Kidney epithelial cell (primary cell): ENCODE data around the gene WASF2. TPM values are rescaled to one million over a fixed set of nuclear protein-coding genes. Genes with fewer than 3 reads are reported as not detected.
A peak's percentile ranks its signal among the peaks of the same experiment; 100 is the strongest.

Experiments used
- DNase-seq: peaks from one replicate; pipeline ENCODE4 v3.0.0-alpha.2; 2010; ENCODE audit warnings: low read depth
- H3K27me3 ChIP-seq: 2 replicates; pipeline ENCODE4 v1.6.0; 2011; ENCODE audit warnings: low read length; ENCODE audit not compliant: control insufficient read depth, insufficient read depth
- H3K36me3 ChIP-seq: 2 replicates; pipeline ENCODE4 v1.5.1; 2011; ENCODE audit warnings: low read length; ENCODE audit not compliant: control insufficient read depth, insufficient read depth
- H3K4me3 ChIP-seq: 2 replicates; pipeline ENCODE4 v1.5.1; 2011; ENCODE audit warnings: low read depth, mild to moderate bottlenecking, control low read depth, low read length
- CTCF ChIP-seq: IDR thresholded peaks from 2 replicates; pipeline ENCODE4 v1.5.1; 2011; ENCODE audit warnings: mild to moderate bottlenecking, moderate library complexity, low read length, control low read depth, inconsistent platforms; ENCODE audit not compliant: insufficient read depth, poor library complexity, severe bottlenecking
- total RNA-seq: library from RNA; depleted of rRNA; stranded (reverse); fragments of >200 nt; gene quantifications from 2 replicates; pipeline ENCODE4 v1.2.3, GENCODE V29; 2015

The WASF2 gene
- total RNA-seq, 1 donor from 2014 or later = 52.4 TPM

- H3K27me3 ChIP-seq = peaks cover 2% of the 10 kb centered on the region
- peak; percentile 98 for TF ChIP-seq CTCF
- H3K36me3 ChIP-seq = peaks cover 2% of the 10 kb centered on the region
- H3K4me3 ChIP-seq = no peak overlapping the region
- no peak for DNase-seq
Observed at GRCh38 chr1:27357281-27358037, 132.5 kb downstream of the WASF2 start.

- no peak for DNase-seq
- TF ChIP-seq CTCF = no peak
- Histone ChIP-seq H3K27me3 (peaks cover 2% of the 10 kb centered on the region), H3K4me3 (no peak overlapping the region), H3K36me3 (peaks cover 2% of the 10 kb centered on the region)
Observed at GRCh38 chr1:27356619-27357280, 133.2 kb downstream of the WASF2 start.

- peaks cover 2% of the 10 kb centered on the region for H3K36me3 ChIP-seq
Observed at GRCh38 chr1:27356277-27356618, 133.7 kb downstream of the WASF2 start.

GRCh38 chr1:27355683-27356082 is 134.3 kb downstream of the WASF2 start:
- H3K27me3 ChIP-seq = peaks cover 2% of the 10 kb centered on the region
- DNase-seq = no peak
- H3K4me3 ChIP-seq = no peak overlapping the region
- H3K36me3 ChIP-seq = peaks cover 2% of the 10 kb centered on the region
- no peak for TF ChIP-seq CTCF

More at GRCh38 chr1:27356277-27356618, 133.7 kb downstream of the WASF2 start:
- TF ChIP-seq CTCF = no peak
- Histone ChIP-seq H3K4me3 (no peak overlapping the region), H3K27me3 (peaks cover 2% of the 10 kb centered on the region)
- DNase-seq = no peak

Other genes starting within 250 kb of the WASF2 start
- gene TMEM222, start 168.0 kb downstream of the WASF2 start, total RNA-seq = 27.5 and 43.6 TPM in 2 replicates
- gene SYTL1, start 148.1 kb downstream of the WASF2 start, total RNA-seq = 40.3 and 47.2 TPM in 2 replicates
- gene MAP3K6, start 123.2 kb downstream of the WASF2 start, total RNA-seq = 8.6 and 12.0 TPM in 2 replicates
- gene FCN3, start 115.3 kb downstream of the WASF2 start, total RNA-seq = 0.14 TPM in 1 of 2 replicates, not detected in the other
- 0.29 TPM in 1 of 2 replicates, not detected in the other for gene CD164L2, start 106.8 kb downstream of the WASF2 start, total RNA-seq
- 0.27 and 1.6 TPM in 2 replicates for gene GPR3, start 97.5 kb downstream of the WASF2 start, total RNA-seq
- gene AHDC1, start 114.0 kb upstream of the WASF2 start, total RNA-seq = 18.0 and 30.8 TPM in 2 replicates
- 0.41 TPM in 1 of 2 replicates, not detected in the other for gene FGR, start 145.0 kb upstream of the WASF2 start, total RNA-seq
- gene IFI6, start 182.0 kb upstream of the WASF2 start, total RNA-seq = 42.1 and 53.9 TPM in 2 replicates
- gene FAM76A, start 235.8 kb upstream of the WASF2 start, total RNA-seq = 10.7 and 13.5 TPM in 2 replicates